ENCODE results near the gene LSM14A.

LSM14A gene

GRCh38 chr19:34180273-34180672 lies 8.0 kb downstream of the LSM14A start:
- H3K9me3 ChIP-seq (ENCODE audit: control insufficient read depth in 2 of 2, low read length in 2 of 2) = no peaks in the 10 kb centered on the region
- H3K9ac ChIP-seq (ENCODE audit: low read length in 2 of 2) = no peak overlapping the region
- no peak overlapping the region for H3K4me3 ChIP-seq (ENCODE audit: low read length in 2 of 2)
- no peak overlapping the region for H3K27ac ChIP-seq (ENCODE audit: low read length)
- H3K4me1 ChIP-seq (ENCODE audit: control insufficient read depth, insufficient read depth, low read length) = peaks cover 28% of the 10 kb centered on the region
- peaks cover 2 to 4% of the 10 kb centered on the region in 2 donors for H3K36me3 ChIP-seq (ENCODE audit: control insufficient read depth in 2 of 2, insufficient read depth in 2 of 2, low read length in 2 of 2)
- H3K27me3 ChIP-seq (ENCODE audit: control insufficient read depth in 1 of 2, insufficient read depth in 2 of 2, low read length in 2 of 2) = no peaks in the 10 kb centered on the region

GRCh38 chr19:34180709-34181108 lies 8.4 kb downstream of the LSM14A start:
- peaks cover 26% of the 10 kb centered on the region for H3K4me1 ChIP-seq (ENCODE audit: control insufficient read depth, insufficient read depth, low read length)
- peaks cover 2 to 4% of the 10 kb centered on the region in 2 donors for H3K36me3 ChIP-seq (ENCODE audit: control insufficient read depth in 2 of 2, insufficient read depth in 2 of 2, low read length in 2 of 2)
- no peak overlapping the region for H3K27ac ChIP-seq (ENCODE audit: low read length)
- no peak overlapping the region for H3K9ac ChIP-seq (ENCODE audit: low read length in 2 of 2)
- H3K27me3 ChIP-seq (ENCODE audit: control insufficient read depth in 1 of 2, insufficient read depth in 2 of 2, low read length in 2 of 2) = no peaks in the 10 kb centered on the region
- no peaks in the 10 kb centered on the region for H3K9me3 ChIP-seq (ENCODE audit: control insufficient read depth in 2 of 2, low read length in 2 of 2)
- H3K4me3 ChIP-seq (ENCODE audit: low read length in 2 of 2) = no peak overlapping the region

- H3K4me1 ChIP-seq (ENCODE audit: control insufficient read depth, insufficient read depth, low read length) = peaks cover 21% of the 10 kb centered on the region
- no peaks in the 10 kb centered on the region for H3K27me3 ChIP-seq (ENCODE audit: control insufficient read depth in 1 of 2, insufficient read depth in 2 of 2, low read length in 2 of 2)
- H3K36me3 ChIP-seq (ENCODE audit: control insufficient read depth in 2 of 2, insufficient read depth in 2 of 2, low read length in 2 of 2) = peaks cover 2 to 4% of the 10 kb centered on the region in 2 donors
- H3K9me3 ChIP-seq (ENCODE audit: control insufficient read depth in 2 of 2, low read length in 2 of 2) = no peaks in the 10 kb centered on the region
- H3K9ac ChIP-seq (ENCODE audit: low read length in 2 of 2) = no peak overlapping the region
- H3K27ac ChIP-seq (ENCODE audit: low read length) = no peak overlapping the region
- H3K4me3 ChIP-seq (ENCODE audit: low read length in 2 of 2) = no peak overlapping the region
Measured at GRCh38 chr19:34181111-34181864, 9.0 kb downstream of the LSM14A start.

- H3K36me3 ChIP-seq (ENCODE audit: control insufficient read depth in 2 of 2, insufficient read depth in 2 of 2, low read length in 2 of 2) = peaks cover 2 to 4% of the 10 kb centered on the region in 2 donors
- H3K9me3 ChIP-seq (ENCODE audit: control insufficient read depth in 2 of 2, low read length in 2 of 2) = no peaks in the 10 kb centered on the region
- H3K4me3 ChIP-seq (ENCODE audit: low read length in 2 of 2) = no peak overlapping the region
- no peak overlapping the region for H3K27ac ChIP-seq (ENCODE audit: low read length)
- H3K4me1 ChIP-seq (ENCODE audit: control insufficient read depth, insufficient read depth, low read length) = peaks cover 21% of the 10 kb centered on the region
- no peaks in the 10 kb centered on the region for H3K27me3 ChIP-seq (ENCODE audit: control insufficient read depth in 1 of 2, insufficient read depth in 2 of 2, low read length in 2 of 2)
- H3K9ac ChIP-seq (ENCODE audit: low read length in 2 of 2) = no peak overlapping the region
Measured at GRCh38 chr19:34182125-34182524, 9.8 kb downstream of the LSM14A start.

- Histone ChIP-seq H3K9ac (ENCODE audit: low read length in 2 of 2) (no peak overlapping the region), H3K36me3 (ENCODE audit: control insufficient read depth in 2 of 2, insufficient read depth in 2 of 2, low read length in 2 of 2) (peaks cover 2 to 4% of the 10 kb centered on the region in 2 donors), H3K9me3 (ENCODE audit: control insufficient read depth in 2 of 2, low read length in 2 of 2) (no peaks in the 10 kb centered on the region), H3K27me3 (ENCODE audit: control insufficient read depth in 1 of 2, insufficient read depth in 2 of 2, low read length in 2 of 2) (no peaks in the 10 kb centered on the region), H3K27ac (ENCODE audit: low read length) (no peak overlapping the region), H3K4me3 (ENCODE audit: low read length in 2 of 2) (peak overlapping the region; percentile 12 to 36), H3K4me1 (ENCODE audit: control insufficient read depth, insufficient read depth, low read length) (peaks cover 6% of the 10 kb centered on the region)
Measured at GRCh38 chr19:34184880-34185491, 12.7 kb downstream of the LSM14A start.

- Histone ChIP-seq H3K9ac (ENCODE audit: low read length in 2 of 2) (no peak overlapping the region), H3K27me3 (ENCODE audit: control insufficient read depth in 1 of 2, insufficient read depth in 2 of 2, low read length in 2 of 2) (no peaks in the 10 kb centered on the region), H3K4me1 (ENCODE audit: control insufficient read depth, insufficient read depth, low read length) (peaks cover 6% of the 10 kb centered on the region), H3K27ac (ENCODE audit: low read length) (no peak overlapping the region), H3K4me3 (ENCODE audit: low read length in 2 of 2) (no peak overlapping the region), H3K36me3 (ENCODE audit: control insufficient read depth in 2 of 2, insufficient read depth in 2 of 2, low read length in 2 of 2) (no peaks in the 10 kb centered on the region), H3K9me3 (ENCODE audit: control insufficient read depth in 2 of 2, low read length in 2 of 2) (no peaks in the 10 kb centered on the region)
Measured at GRCh38 chr19:34186205-34186604, 13.9 kb downstream of the LSM14A start.

- H3K4me3 ChIP-seq (ENCODE audit: low read length in 2 of 2) = no peak overlapping the region
- H3K4me1 ChIP-seq (ENCODE audit: control insufficient read depth, insufficient read depth, low read length) = peaks cover 6% of the 10 kb centered on the region
- H3K27me3 ChIP-seq (ENCODE audit: control insufficient read depth in 1 of 2, insufficient read depth in 2 of 2, low read length in 2 of 2) = no peaks in the 10 kb centered on the region
- no peaks in the 10 kb centered on the region for H3K9me3 ChIP-seq (ENCODE audit: control insufficient read depth in 2 of 2, low read length in 2 of 2)
- no peaks in the 10 kb centered on the region for H3K36me3 ChIP-seq (ENCODE audit: control insufficient read depth in 2 of 2, insufficient read depth in 2 of 2, low read length in 2 of 2)
- H3K27ac ChIP-seq (ENCODE audit: low read length) = no peak overlapping the region
- H3K9ac ChIP-seq (ENCODE audit: low read length in 2 of 2) = no peak overlapping the region
Measured at GRCh38 chr19:34187011-34187410, 14.7 kb downstream of the LSM14A start.

- Histone ChIP-seq H3K9ac (ENCODE audit: low read length in 2 of 2) (no peak overlapping the region), H3K4me3 (ENCODE audit: low read length in 2 of 2) (no peak overlapping the region), H3K9me3 (ENCODE audit: control insufficient read depth in 2 of 2, low read length in 2 of 2) (no peaks in the 10 kb centered on the region), H3K27ac (ENCODE audit: low read length) (no peak overlapping the region), H3K36me3 (ENCODE audit: control insufficient read depth in 2 of 2, insufficient read depth in 2 of 2, low read length in 2 of 2) (no peaks in the 10 kb centered on the region), H3K4me1 (ENCODE audit: control insufficient read depth, insufficient read depth, low read length) (peaks cover 6% of the 10 kb centered on the region), H3K27me3 (ENCODE audit: control insufficient read depth in 1 of 2, insufficient read depth in 2 of 2, low read length in 2 of 2) (no peaks in the 10 kb centered on the region)
Measured at GRCh38 chr19:34188408-34188807, 16.1 kb downstream of the LSM14A start.

GRCh38 chr19:34189199-34189916 lies 17.1 kb downstream of the LSM14A start:
- Histone ChIP-seq H3K4me3 (ENCODE audit: low read length in 2 of 2) (no peak overlapping the region), H3K27ac (ENCODE audit: low read length) (no peak overlapping the region), H3K4me1 (ENCODE audit: control insufficient read depth, insufficient read depth, low read length) (peaks cover 6% of the 10 kb centered on the region)

GRCh38 chr19:34189917-34190425 lies 17.7 kb downstream of the LSM14A start:
- H3K36me3 ChIP-seq (ENCODE audit: control insufficient read depth in 2 of 2, insufficient read depth in 2 of 2, low read length in 2 of 2) = peaks cover 5 to 7% of the 10 kb centered on the region in 2 donors
- H3K27ac ChIP-seq (ENCODE audit: low read length) = no peak overlapping the region
- H3K9me3 ChIP-seq (ENCODE audit: control insufficient read depth in 2 of 2, low read length in 2 of 2) = no peaks in the 10 kb centered on the region
- no peak overlapping the region for H3K9ac ChIP-seq (ENCODE audit: low read length in 2 of 2)
- H3K4me1 ChIP-seq (ENCODE audit: control insufficient read depth, insufficient read depth, low read length) = peaks cover 4% of the 10 kb centered on the region
- no peak overlapping the region for H3K4me3 ChIP-seq (ENCODE audit: low read length in 2 of 2)
- H3K27me3 ChIP-seq (ENCODE audit: control insufficient read depth in 1 of 2, insufficient read depth in 2 of 2, low read length in 2 of 2) = no peaks in the 10 kb centered on the region

More at GRCh38 chr19:34189199-34189916, 17.1 kb downstream of the LSM14A start:
- H3K9me3 ChIP-seq (ENCODE audit: control insufficient read depth in 2 of 2, low read length in 2 of 2) = no peaks in the 10 kb centered on the region
- H3K27me3 ChIP-seq (ENCODE audit: control insufficient read depth in 1 of 2, insufficient read depth in 2 of 2, low read length in 2 of 2) = no peaks in the 10 kb centered on the region
- peaks cover 0 to under 1% of the 10 kb centered on the region in 2 donors for H3K36me3 ChIP-seq (ENCODE audit: control insufficient read depth in 2 of 2, insufficient read depth in 2 of 2, low read length in 2 of 2)
- no peak overlapping the region for H3K9ac ChIP-seq (ENCODE audit: low read length in 2 of 2)

Data from stomach smooth muscle (tissue), 2 donors.